ENCODE results near the gene B4GALT4.
"Not testable (repeated sequence)": the region's sequence is repeated elsewhere in the genome, so short reads cannot be mapped to it uniquely, and the experiment has no call there.

The B4GALT4 gene, protein sequence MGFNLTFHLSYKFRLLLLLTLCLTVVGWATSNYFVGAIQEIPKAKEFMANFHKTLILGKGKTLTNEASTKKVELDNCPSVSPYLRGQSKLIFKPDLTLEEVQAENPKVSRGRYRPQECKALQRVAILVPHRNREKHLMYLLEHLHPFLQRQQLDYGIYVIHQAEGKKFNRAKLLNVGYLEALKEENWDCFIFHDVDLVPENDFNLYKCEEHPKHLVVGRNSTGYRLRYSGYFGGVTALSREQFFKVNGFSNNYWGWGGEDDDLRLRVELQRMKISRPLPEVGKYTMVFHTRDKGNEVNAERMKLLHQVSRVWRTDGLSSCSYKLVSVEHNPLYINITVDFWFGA

GRCh38 chr3:119240591-119241434, at the start of gene B4GALT4:
TSS of gene B4GALT4 (minus strand) at chr3:119240878. CDS start at chr3:119230099, 10,779 bp downstream.
- in situ Hi-C loops (cut with MboI; ENCODE audit: low sequenced_read_pairs) = loop anchor here (25.0 kb wide), 1 partner anchor 354 kb away; no protein-coding TSS in a partner anchor

DNA sequence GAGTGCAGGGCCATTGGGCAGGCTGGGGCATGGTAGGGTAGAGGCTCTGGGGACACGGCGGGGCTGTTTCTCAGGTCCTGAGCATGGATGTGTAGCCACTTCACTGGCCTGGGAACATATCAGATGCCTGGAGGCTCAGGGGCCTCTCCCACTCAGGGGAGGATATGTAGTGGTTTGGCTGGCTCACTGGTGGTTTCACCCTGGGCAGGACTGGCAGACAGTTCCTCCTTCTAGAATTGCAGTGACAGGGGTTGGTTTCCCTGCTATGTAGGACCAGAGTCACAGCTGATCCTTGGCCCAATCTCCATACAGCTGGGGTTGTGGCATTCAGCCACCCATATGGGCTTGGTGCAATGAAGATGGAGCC, 48.7 kb upstream of the B4GALT4 start:
- in situ Hi-C loops (cut with MboI; ENCODE audit: low sequenced_read_pairs) = no loop called here

GRCh38 chr3:119288669-119289403, 48.2 kb upstream of the B4GALT4 start:
- in situ Hi-C loops (cut with MboI; ENCODE audit: low sequenced_read_pairs) = no loop called here

- in situ Hi-C loops (cut with MboI; ENCODE audit: low sequenced_read_pairs) = no loop called here
Measured at GRCh38 chr3:119279584-119280243, 39.0 kb upstream of the B4GALT4 start.

- in situ Hi-C loops (cut with MboI; ENCODE audit: low sequenced_read_pairs) = no loop called here
Measured at GRCh38 chr3:119279101-119279554, 38.5 kb upstream of the B4GALT4 start.

DNA sequence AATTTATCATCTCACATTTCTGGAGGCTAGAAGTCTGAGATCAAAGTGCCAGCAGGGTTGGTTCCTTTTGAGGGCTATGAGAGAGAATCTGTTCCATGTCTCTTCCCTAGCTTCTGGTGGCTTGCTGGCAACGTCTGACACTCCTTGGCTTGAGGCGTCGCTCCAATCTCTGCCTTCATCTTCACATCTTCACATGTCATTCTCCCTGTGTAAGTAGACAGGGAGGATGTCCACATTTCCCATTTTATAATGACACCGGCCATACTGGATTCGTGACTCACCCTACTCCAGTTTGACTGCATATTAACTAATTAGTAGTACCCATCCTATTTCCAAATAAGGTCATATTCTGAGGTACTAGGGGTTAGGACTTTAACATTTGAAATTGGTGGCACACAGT, 36.0 kb upstream of the B4GALT4 start:
- in situ Hi-C loops (cut with MboI; ENCODE audit: low sequenced_read_pairs) = no loop called here

DNA sequence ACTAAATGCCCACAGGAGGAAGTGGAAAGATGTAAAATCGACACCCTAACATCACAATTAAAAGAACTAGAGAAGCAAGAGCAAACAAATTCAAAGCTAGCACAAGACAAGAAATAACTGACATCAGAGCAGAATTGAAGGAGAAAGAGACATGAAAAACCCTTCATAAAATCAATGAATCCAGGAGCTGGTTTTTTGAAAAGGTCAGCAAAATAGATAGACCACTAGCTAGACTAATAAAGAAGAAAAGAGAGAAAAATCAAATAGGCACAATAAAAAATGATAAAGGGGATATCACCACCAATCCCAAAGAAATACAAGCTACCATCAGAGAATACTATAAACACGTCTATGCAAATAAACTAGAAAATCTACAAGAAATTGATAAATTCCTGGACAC, 29.5 kb upstream of the B4GALT4 start:
- in situ Hi-C loops (cut with MboI; ENCODE audit: low sequenced_read_pairs) = not testable (repeated sequence)

DNA sequence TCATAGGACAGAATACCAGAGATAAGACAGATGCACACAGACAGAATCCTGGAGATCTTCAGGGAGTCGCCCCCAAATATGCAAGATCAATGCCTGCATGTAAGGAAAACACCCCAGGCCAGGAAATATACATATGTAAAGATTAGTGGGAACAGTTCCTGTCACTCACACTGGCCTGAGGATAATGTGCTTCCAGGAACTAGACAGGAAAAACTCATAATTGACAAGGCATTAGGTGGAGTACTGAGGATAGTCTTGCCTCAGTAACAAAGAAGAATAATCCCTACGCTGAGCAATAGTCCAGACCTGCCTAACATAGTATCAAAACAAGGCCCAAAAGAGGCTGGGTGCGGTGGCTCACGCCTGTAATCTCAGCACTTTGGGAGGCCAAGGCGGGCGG, 20.4 kb upstream of the B4GALT4 start:
- in situ Hi-C loops (cut with MboI; ENCODE audit: low sequenced_read_pairs) = no loop called here

DNA sequence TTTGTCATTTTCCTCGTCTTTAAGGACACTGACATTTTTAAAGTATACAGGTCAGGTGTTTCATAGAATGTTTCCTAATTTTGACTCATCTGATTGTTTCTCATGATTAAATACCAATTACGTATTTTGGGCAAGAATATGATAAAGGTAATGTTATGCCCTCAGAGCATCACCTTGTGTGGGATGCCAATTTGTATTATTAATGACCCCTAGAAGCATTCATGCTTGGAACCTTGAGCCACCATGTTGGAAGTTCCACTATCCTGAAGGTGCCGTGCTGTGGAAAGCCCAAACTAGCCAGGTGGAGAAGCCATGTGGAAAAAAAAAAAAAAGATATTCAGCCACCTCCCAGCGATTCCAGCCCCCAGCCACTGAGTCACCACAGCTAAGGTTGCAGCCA, 19.1 kb upstream of the B4GALT4 start:
- in situ Hi-C loops (cut with MboI; ENCODE audit: low sequenced_read_pairs) = no loop called here

DNA sequence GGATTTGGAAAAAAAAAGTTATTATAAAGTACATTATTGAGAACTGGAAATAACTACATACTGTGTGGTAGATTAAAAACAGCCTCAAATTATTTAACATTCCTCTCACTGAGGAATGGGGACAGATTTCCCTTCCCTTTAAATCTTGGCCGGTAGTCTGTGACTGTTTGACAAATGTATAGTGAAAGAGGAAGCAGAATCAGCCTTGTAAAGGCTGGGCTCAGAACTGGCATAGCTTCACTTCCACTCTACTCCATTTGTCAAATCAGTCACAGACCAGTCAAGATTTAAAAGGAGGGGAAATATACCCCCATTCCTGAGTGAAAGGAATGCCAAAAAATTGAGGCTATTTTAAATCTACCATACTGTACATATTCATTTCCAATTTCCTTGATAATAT, 18.2 kb upstream of the B4GALT4 start:
- in situ Hi-C loops (cut with MboI; ENCODE audit: low sequenced_read_pairs) = no loop called here

- in situ Hi-C loops (cut with MboI; ENCODE audit: low sequenced_read_pairs) = no loop called here
Measured at GRCh38 chr3:119257654-119258410, 17.2 kb upstream of the B4GALT4 start.

GRCh38 chr3:119257111-119257510, 16.4 kb upstream of the B4GALT4 start:
- in situ Hi-C loops (cut with MboI; ENCODE audit: low sequenced_read_pairs) = no loop called here

- in situ Hi-C loops (cut with MboI; ENCODE audit: low sequenced_read_pairs) = no loop called here
Measured at GRCh38 chr3:119255214-119255613, 14.5 kb upstream of the B4GALT4 start.

DNA sequence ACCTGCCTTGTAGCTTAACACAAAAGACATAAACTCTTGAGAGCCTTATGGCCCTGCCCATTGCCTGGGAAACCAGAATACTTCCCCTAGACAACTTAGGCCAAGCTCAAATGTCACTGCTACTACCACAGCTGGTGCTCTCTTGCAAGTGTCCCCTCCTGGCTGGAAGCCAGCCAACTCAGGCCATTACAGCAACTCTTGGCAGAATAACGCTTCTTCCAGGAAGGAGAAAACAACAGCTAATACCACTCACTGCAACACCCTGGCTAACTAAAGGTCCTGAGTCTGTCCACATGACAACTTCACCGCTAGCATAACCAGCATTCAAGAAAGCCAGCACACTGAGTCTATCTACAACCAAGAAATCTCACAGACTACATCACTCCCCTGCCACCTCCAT, 5.1 kb upstream of the B4GALT4 start:
- in situ Hi-C loops (cut with MboI; ENCODE audit: low sequenced_read_pairs) = loop anchor here (25.0 kb wide), 1 partner anchor 358 kb away; no protein-coding TSS in a partner anchor

- in situ Hi-C loops (cut with MboI; ENCODE audit: low sequenced_read_pairs) = loop anchor here (25.0 kb wide), 1 partner anchor 356 kb away; no protein-coding TSS in a partner anchor
Measured at GRCh38 chr3:119243712-119244111, 3.0 kb upstream of the B4GALT4 start.

- in situ Hi-C loops (cut with MboI; ENCODE audit: low sequenced_read_pairs) = loop anchor here (25.0 kb wide), 1 partner anchor 356 kb away; no protein-coding TSS in a partner anchor
Measured at GRCh38 chr3:119243058-119243529, 2.4 kb upstream of the B4GALT4 start.

- in situ Hi-C loops (cut with MboI; ENCODE audit: low sequenced_read_pairs) = loop anchor here (25.0 kb wide), 1 partner anchor 355 kb away; no protein-coding TSS in a partner anchor
Measured at GRCh38 chr3:119242387-119243057, 1.8 kb upstream of the B4GALT4 start.

GRCh38 chr3:119240101-119240590, 532 bp downstream of the B4GALT4 start:
- in situ Hi-C loops (cut with MboI; ENCODE audit: low sequenced_read_pairs) = loop anchor here (25.0 kb wide), 1 partner anchor 353 kb away; no protein-coding TSS in a partner anchor

All from HL-60/S4 (cell line).